Umbilical cord (tissue), 2 donors: ENCODE measurements around the gene TRIM69. TPM values are rescaled to one million over a fixed set of nuclear protein-coding genes. Genes with fewer than 3 reads are reported as not detected.
A peak's percentile ranks its signal among the peaks of the same experiment; 100 is the strongest.
"Not testable (repeated sequence)": the region's sequence is repeated elsewhere in the genome, so short reads cannot be mapped to it uniquely, and the experiment has no call there.

Experiments used
- DNase-seq: peaks from one replicate; pipeline ENCODE4 v3.0.0-alpha.2; 2015; ENCODE audit warnings: low spot score
- total RNA-seq: library from RNA; depleted of rRNA; stranded (reverse); fragments of >200 nt; gene quantifications from one replicate; pipeline ENCODE4 v1.2.3, GENCODE V29; 2014; ENCODE audit warnings: low replicate concordance; ENCODE audit not compliant: insufficient read depth

TRIM69 gene
- total RNA-seq, 1 donor from 2014 or later, result 19.0 TPM

GRCh38 chr15:44739222-44739847 is 3.0 kb downstream of the TRIM69 start:
- not testable (repeated sequence) for DNase-seq

- DNase-seq, result not testable (repeated sequence)
Measured at GRCh38 chr15:44743454-44743853, 7.1 kb downstream of the TRIM69 start.

DNA sequence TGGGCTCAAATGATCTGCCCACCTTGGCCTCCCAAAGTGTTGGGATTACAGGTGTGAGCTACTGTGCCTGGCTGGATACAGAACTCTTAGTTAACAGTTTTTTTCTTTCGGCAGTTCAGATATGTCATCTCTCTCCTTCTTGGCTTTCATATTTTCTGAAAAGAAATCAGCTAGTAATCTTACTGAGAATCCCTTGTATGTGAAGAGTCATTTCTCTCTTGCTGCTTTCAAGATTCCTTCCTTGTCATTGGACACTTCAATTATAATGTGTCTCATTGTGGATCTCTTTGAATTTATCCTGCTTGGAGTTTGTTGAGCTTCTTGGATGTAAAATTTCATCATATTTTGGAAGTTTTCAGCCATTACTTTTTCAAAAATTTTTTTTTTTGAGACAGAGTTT is 17.0 kb downstream of the TRIM69 start:
- DNase-seq, result no peak

GRCh38 chr15:44763187-44763586 is 26.9 kb downstream of the TRIM69 start:
- no peak for DNase-seq

DNA sequence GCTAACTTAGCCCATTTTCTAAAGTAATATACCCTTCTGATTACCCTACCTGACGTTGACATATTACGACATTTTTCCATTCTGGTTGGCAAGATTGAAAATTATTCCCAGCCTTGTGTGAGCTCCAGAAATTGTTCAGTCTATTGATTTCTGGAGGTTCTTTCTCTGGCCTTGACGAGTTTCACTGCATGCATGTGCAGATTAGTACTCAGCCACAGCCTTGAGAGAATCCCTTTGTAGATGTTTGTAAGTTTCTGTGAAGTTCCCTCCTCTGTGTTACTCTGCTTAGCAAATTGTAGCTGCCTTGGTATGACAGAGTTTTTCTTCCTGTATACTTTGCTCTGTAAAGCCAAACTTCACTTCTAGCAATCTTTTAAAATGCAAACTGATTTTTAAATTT is 27.5 kb downstream of the TRIM69 start:
- peak; percentile 37 for DNase-seq

DNA sequence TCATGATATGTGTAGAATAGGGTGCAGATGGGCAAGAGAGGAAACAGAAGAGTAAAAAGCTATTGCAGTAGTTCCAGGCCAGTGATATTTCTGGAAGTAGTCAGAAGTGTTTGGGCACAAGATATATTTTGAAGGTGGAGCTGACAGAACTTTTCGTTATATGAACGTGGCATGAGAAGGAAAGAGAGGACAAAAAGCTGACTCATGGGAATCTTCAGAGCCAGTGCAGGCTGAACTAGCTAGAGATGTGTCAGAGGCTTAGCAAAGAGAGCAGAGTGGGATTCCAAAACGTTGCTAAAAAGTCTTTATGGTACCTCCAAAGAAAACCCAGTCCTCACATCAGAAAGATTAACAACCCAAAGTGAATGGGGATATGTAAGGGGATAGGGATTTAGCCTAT is 28.7 kb downstream of the TRIM69 start:
- peak; percentile 70 for DNase-seq

DNA sequence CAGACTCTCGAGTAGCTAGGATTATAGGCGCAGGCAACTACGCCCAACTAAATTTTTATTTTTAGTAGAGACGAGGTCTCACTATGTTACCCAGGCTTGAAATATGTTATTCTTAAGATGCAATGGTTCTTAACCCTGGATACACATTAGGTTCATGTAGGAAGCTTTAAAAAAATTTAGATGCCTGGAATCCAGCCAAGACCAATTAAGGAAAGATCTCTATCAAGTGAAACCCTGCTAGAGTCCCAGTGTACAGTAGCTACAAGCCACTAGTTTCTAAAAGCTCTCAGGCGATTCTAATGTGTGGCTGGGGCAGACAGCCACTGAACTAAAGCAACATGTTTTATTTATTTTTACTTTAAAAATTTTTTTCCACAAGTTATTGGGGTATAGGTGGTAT is 33.2 kb downstream of the TRIM69 start:
- no peak for DNase-seq

GRCh38 chr15:44770715-44771114 is 34.4 kb downstream of the TRIM69 start:
- not testable (repeated sequence) for DNase-seq

DNA sequence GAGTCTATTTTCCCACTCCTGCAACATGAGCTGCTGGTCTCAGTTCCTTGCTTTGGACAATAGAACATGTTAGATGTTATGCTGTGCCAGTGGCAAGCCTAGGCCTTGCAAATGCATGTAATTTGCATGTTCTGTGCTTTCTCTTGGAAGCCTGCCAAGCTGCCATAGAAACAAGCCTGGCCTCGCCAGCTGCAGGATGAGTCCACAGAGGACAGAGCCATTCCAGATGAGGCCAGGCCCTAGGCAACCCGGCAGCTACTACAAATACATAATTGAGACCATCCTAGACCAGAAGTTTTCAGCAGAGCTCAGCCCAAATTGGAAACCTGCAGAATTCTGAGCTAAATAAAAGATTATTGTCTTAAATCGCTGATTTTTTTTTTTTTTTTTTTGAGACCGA is 39.6 kb downstream of the TRIM69 start:
- DNase-seq, result peak; percentile 68

GRCh38 chr15:44779761-44780160 is 43.4 kb downstream of the TRIM69 start:
- no peak for DNase-seq

GRCh38 chr15:44780608-44781007 is 44.3 kb downstream of the TRIM69 start:
- DNase-seq, result no peak

GRCh38 chr15:44781128-44781810 is 44.9 kb downstream of the TRIM69 start:
- no peak for DNase-seq

- no peak for DNase-seq
Measured at GRCh38 chr15:44782516-44782915, 46.2 kb downstream of the TRIM69 start.

DNA sequence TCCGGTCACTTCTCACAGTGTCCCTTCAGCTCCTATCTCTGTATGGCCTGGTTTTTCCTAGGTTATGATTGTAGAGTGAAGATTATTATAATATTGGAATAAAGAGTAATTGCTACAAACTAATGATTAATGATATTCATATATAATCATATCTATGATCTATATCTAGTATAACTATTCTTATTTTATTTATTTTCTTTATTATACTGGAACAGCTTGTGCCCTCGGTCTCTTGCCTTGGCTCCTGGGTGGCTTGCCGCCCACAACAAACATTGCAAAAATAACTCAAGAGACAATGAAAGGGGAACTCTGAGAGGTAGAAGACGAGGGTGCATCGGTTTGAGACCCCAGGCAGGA is 48.6 kb downstream of the TRIM69 start:
- DNase-seq, result not testable (repeated sequence)

- no peak for DNase-seq
Measured at GRCh38 chr15:44788748-44789147, 52.4 kb downstream of the TRIM69 start.

DNA sequence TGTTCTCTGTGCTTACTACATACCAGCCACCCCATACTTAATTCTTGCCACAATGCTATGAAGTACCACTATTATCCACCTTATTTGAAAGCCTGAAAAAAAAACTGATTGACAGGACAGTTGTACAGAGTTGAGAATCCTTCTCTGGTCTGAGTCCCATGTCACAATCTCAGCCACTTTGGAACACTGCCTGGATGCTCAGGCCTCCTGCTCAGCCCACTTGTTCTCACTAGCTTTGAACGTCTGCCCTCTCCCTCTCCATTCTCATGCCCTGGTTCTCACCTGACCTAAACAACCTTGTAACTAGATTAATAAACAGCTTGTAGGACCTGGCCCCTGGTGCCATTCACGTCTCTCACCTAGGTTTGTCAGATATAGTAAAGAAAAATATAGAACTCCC is 53.9 kb downstream of the TRIM69 start:
- DNase-seq, result no peak

DNA sequence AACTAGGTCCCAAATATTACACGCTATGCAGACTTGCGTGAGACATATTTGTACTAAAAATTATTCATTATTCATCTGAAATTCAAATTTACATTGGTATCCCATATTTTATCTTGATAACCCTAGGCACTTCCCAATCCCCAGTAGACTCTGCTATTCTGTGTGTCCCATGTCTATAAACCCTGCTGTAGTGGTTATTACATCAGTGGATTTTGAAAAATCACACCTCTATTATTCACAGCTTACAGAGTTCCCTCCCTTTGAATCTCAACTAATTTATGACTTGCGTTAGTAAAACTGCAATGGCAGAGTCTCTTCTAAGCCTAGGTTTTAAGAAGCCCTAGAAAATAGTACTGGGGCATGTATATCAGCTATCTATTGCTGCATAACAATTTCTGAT is 54.3 kb downstream of the TRIM69 start:
- DNase-seq, result no peak

DNA sequence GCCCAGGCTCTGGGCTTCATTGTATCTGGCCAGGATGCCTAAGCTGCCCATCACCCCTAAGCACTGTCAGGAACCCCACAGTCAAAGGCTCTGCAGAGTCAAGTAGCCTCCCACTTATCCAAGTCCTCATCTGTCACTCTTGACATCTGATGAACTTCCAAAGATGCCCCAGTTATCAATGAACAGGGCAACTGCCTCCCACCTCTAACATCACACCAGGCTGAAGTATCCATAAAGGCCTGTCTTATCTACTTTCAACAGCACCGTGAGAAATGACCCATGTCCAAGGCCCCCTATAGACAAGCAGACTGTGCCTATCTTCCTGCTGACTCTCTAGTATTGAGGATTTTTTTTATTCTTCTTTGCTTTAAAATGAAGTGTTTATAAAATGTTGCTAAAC is 56.4 kb downstream of the TRIM69 start:
- DNase-seq, result no peak

DNA sequence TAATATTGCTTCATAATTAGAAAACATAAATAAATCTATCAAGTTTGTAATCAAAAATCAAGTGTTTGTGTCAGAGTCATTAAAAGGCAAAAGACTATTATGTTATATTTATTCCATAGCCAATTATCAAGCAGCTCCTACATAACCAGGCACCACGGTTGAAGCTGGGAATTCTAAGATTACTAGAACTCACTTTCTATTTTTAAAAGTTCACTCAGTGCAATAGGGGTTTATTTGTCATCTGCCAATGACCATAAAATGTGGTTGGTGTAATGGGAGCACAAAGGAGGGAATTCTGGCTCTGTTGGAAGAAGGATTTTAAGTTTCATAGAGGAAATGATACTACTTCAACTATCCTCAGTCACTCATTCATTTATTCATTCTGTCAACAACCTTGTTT is 57.7 kb downstream of the TRIM69 start:
- no peak for DNase-seq

DNA sequence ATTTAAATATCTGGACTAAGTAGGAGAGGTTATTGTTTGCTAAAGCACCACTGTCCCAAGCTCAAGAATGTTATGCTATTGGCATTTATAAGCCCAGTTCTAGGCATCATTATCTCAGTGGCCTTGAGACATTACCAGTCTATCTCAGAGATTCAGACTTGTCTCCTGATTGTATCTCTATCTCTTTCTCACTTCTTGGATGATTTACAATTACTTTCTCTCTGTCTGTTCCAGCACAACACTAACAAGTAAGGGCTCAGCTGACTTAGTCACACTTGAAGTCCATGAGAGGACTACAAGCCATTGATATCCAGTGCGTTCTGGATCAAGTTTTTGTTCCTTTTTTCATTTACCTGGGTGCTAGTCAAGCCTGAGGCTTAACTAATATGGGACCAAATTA is 60.2 kb downstream of the TRIM69 start:
- no peak for DNase-seq

DNA sequence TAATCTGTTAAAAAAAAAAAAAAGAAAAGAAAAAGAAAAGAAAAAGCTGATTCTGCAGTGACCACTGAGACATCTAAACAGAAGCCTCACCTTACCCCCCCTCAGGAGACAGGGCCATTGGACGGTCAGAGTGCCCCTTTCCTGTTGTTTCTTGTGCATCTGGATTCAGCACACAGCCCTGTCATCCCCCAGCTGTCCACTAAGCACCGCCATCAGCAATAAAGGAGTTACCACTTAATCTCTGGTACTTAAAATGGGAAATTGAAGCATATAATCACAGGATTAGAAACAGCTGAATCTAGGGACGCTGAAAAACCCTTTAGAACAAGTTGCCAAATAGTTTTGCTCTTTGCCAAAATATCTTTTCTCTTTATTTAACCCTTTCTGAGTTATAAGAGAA is 62.5 kb downstream of the TRIM69 start:
- peak; percentile 8 for DNase-seq

- DNase-seq, result no peak
Measured at GRCh38 chr15:44801364-44801763, 65.0 kb downstream of the TRIM69 start.

GRCh38 chr15:44801797-44802196 is 65.5 kb downstream of the TRIM69 start:
- no peak for DNase-seq

DNA sequence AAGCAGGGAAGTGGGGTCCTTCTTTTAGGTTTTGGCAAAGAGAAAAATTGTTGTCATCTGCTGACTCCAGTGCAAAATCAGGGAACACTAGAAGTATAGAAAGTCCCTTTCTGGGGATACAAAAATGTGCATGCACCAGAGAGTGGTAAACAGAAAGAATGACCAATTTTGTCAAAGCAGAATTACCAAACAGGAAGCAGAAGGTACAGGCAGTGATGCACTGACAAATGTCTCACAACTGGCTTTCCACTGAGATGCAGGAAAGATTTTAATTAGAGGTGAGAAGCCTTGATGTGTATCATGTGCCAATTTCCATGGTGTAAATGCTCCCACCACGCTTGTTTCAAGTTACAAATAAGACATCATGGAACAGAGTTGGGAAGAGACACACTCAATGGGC is 66.0 kb downstream of the TRIM69 start:
- no peak for DNase-seq
